NCI-H146 treated with DMSO at 0.1 percent for 48 hours (cell line): ENCODE measurements around the gene SLX4IP.

Source experiments
- DNase-seq: peaks from one replicate; lab custom pipeline; 2025; ENCODE audit not compliant: unreplicated experiment; lab: John Stamatoyannopoulos, UW

The SLX4IP gene

DNA sequence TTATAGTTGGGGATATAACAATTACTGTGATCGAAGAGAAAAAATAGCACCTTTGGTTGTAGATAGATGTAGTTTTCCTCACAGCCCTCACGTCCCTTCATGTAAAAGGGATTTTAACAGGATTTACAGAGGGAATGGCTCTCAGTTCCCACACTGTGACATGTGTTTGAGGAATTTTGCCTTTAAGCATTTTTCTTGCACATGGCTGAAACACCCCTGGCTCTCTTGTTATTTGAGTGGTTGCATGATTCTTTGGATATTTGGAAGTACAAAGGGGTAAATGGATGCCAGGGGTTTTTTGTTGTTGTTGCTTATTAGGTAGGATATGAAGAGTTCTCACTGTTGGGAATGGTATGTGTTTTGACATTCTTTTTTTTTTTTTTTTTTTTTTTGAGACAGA is 190.5 kb downstream of the SLX4IP start:
- no peak for DNase-seq

DNA sequence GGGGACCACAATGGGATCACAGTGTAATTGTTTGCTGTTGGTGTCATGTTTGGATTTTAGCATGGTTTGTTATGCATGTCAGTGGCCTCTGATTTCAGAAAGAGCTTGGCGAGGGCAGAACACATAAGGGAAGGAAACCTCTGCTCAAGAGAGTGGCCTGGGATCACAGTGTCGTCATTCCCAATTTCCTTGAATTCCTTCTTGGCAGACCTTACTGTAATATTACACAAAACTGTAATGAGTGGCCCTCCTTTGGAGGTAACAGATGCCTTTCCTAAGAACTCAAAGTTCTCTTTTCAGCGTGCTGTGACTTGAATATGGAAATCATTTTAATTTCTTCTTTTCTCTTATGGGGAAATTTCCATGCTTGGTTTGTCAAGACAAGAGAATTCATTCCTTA is 191.8 kb downstream of the SLX4IP start:
- no peak for DNase-seq

DNA sequence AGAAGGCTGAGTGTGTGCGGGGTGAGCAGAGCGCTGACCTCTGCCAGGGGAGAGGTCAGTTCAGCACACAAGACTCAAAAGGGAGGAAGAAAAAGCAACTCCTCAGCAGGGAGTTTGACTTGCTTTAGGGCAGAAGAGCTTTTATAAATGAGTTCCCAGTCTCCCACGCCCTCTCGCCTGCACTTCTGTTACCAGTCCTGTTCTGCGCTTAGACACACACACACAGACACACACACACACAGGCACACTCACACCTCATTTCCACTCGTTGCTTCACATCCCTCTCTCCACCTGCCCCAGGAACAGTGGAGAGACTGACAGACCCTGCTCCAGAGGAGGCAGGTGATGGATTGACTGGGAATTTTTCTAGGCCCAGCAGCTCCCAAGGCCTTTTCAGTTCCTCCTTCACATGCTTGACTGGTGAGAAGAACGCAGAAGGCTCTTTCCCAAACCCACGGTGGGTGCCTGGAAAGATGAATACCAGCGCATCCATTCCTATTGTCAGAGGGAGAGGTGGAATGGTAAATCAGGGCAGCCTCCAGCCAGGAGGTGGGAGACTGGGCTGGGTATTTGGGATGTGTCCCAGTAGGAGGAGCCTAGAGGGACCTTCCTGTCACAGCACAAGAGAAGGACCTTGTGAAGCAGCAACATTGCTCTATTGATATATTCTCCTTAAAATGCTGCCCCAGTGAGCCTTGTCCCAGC is 195.0 kb downstream of the SLX4IP start:
- DNase-seq: no peak

DNA sequence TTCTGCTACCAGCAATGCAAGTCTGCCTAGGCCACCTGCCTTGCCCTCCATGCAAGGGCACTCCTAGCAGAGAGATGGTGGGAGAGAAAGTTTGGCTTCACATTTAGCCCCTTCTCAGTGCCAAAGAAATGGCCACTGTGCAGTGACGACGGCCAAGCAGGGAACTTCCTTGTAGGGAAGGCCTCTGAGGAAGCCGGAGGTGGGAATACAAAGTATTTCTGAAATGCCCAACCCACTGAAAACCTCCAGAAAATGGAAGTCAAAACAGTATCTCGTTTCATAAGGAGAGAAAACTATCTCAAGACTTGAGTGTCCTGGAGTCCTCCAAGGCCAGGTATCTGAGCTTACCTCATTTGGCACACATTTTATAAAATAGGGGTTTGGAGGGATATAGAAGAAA is 196.0 kb downstream of the SLX4IP start:
- no peak for DNase-seq

DNA sequence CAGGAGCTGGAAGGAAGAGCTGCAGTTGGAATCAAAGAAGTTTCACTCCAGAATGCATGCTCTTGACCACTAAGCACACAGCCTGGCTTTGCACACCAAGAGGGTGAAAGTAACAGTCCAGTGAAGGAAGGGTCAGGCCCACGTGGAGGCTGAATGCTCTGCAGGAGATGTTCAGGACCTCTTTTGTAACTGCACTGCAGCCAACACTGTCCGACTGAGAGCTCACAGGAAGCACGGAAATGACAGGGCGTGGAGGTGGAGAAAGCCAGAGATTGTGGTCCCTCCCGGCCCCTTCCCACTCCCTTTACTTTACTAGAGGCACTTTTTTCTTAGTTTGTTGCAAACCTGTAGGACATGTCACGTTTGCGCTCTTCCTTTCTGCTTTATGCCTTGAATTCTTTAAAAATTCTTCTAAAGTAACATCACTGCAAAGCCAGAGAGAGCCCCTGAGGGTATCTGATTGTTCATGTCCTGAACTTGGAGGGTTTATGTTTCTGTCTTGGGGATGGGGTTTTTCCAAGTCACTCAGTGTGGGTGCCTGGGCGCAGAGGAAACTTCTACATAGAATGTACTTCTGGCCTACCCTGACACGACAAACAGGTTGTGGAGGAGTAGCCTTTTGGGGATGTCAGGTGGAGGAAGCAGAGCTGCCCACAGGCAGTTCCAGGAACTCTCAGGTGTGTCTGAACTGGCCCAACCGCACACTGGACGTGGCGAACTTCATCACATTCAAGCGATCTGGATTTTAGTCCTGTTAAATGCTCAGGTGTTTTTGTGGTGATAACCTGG is 197.8 kb downstream of the SLX4IP start:
- DNase-seq: no peak

DNA sequence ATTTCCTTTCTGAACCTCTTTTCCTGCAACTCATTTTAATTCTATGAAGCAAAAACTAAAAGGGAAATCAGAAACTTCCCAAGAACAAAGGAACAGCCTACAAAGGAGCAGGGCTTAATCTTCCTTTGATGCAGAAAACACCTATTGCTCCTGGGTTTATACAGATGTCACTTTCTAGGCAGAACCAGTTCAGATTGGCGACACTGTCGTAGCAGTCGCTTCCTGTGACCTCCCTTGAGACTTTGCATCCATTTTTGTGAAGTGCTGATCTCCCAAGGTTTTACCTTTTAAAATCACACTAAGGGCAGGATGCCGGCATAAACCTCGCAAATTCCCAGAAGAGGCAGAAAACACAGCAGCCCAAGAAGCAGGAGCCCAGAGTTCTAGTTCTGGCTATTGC is 198.6 kb downstream of the SLX4IP start:
- no peak for DNase-seq

DNA sequence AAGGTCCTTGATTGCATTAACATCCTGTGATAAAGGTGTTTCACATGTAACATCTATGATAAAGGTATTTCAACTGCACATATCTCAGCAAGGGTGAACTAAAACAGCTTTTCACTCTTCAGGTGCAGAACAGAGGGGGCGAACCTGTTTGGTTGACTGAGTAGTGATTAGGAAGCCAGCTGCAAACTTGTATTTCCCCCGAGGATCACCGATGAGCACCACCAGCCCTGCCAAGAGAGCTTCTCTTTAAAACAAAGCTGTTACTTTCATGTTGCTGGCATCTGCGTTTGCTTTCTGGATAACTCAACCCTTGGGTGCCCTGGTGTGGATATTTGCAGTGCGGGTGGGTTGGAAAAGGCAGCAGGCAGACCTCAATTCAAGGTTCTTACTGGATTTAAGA is 199.1 kb downstream of the SLX4IP start:
- DNase-seq: no peak

DNA sequence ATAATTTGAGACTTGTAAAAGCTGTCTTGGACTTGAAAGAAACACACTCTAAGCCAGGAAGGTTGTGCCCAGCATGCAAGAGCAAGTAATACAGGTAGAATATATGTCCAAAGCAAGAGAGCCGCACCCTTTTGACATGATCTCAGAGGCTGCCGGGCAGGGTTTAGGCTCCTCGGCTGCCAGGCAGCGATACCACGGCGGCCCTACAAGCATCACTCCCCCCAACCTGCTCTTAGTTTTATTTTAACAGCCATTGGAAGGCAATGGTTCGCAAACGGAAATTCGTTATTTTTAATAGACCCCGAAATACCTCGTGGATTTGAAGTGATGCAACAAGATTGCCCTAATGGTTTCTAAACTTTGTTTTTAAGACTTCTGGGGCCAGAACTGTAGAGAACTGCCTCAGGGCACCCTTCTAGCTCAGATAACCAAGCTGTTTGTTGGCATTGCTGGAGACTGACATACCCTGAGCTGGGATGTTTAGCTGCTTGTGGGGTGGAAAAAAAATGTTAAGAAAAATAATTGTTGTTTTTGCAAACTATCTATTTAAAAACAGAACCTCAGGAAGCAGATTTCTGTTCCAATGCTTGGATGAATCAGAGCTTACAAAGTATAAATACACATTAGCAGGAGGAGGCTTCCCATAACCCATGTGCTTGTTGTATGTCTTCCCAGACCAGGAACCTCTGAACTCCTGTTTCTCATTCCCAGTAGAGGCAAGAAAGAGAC is 199.7 kb downstream of the SLX4IP start:
- DNase-seq: no peak

DNA sequence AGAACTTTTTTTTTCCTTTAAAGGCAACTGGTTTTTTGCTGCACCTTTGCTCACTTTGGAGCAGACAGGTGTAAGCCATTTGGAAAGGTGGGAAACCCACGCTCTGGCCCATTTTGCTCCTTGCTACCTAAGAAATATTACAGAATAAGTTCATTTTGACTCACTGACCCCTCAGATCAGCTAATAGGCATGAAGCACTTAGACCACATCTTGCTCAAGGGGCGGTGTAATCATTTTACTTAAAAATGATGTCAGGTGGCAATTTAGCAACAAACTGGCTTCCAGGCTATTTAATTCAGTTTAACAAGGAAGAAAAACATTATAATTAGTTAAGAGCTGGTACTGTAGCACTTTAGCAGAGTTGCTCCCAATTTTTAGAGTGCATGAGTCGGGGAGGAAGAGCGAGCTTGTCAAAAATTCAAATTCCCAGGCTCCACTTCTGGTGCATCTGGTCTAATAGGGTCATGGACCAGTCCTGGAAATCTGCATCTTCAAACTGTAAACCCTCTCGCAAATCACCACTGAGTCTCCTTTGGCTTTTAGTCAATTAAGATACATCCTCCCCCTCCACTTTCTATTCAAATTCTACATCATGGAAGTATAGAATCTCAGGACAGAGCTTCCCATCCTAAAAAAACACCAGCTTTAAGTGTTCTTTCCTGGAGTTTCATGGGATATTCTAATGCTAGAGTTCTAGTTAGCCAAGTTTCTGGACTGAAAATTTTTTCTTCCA is 200.5 kb downstream of the SLX4IP start:
- DNase-seq: no peak

DNA sequence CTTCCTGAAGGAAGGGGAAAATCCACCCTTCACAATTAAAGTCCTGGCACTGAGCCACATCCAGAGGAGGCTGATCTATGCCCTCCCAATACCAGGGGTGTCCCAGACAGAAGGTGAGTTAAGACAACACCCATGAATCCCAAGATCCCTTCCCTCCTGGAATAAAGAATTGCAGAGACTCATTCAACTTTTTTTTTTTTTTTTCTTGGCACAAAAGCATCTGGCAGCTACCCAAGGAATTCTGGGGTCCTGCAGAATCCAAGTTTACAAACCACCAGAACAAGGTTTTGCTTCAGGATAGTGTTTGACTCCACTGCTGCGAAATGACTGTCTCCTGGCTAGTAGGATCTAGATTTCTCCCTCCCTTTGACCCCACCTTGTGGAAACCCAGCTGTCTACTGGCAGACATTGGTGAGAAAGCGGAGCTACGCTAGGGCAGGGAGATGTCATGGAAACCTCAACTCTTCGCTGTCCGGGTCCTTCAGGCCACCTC is 201.3 kb downstream of the SLX4IP start:
- no peak for DNase-seq

DNA sequence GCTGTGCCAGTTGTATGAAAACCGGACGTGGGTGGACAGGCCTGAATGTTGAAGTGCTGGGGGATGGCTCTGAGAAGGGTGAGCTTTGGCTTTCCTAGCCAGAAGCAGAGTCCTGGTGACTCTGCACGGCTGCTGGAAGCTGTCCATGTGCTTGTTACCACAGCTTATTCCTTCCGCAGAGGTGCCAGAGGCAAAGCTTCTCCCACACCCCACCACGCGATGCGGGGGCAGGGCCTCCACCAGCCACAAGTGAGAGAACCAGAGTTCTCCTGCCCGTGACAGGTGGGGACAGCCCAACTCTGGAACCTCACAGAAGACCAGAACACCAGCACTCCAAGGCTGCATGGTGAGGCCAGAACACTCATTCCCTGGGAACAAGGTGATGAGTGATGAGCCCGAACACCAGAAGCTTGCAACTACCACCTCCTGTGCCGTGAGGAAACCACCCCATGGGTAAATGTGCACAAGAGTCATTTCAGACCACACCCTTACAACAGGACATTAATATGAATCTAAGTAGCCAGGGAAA is 202.0 kb downstream of the SLX4IP start:
- DNase-seq: no peak

DNA sequence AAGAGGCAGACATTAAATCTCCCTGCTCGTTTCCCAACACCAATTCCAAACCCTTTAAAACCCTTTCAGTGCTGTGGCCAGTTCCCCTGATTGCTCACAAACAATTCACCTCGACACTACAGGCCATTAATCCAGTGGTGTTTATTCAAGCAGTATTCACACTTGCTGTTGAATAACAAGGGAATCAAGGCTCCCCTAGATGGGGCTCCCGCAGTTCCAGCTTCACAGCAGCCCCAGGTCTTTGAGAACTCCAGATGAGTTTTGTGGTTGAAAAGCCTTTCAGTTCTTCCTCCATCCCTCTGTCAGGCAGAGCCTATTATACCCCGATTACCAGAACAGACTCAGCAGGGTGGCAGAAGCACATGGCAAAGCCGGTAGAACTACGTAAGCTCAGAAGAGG is 202.5 kb downstream of the SLX4IP start:
- DNase-seq: no peak

DNA sequence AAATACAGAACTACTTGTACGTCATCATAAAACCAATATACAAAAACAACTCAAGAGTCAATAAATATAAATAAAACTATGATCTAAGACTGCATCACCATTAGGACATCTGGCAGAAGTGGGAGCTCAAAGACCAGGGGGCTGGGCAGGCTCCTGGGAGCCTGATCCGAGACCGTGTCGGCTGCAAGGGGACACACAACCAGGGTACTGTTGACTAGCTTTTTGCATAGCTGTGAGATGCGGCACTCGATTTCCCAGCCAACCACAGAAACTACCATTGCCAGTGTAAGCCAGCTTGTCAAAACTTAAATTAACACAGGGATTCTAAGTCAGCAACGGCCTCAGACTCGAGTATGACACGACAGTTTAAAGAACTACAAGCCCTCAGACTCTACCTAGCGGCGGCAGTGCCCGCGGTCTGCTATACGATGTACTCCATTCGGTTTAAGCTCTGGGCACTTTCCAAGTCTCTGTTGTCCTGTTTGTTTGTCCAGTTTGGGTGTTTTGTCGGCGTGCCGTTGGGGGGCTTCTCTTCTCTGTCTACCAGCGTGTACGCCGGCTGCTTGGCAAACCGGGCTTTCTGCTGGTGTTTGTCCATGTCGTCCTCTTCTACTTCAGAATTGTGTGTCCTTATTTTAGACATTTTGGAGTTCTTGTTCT is 204.1 kb downstream of the SLX4IP start:
- no peak for DNase-seq

DNA sequence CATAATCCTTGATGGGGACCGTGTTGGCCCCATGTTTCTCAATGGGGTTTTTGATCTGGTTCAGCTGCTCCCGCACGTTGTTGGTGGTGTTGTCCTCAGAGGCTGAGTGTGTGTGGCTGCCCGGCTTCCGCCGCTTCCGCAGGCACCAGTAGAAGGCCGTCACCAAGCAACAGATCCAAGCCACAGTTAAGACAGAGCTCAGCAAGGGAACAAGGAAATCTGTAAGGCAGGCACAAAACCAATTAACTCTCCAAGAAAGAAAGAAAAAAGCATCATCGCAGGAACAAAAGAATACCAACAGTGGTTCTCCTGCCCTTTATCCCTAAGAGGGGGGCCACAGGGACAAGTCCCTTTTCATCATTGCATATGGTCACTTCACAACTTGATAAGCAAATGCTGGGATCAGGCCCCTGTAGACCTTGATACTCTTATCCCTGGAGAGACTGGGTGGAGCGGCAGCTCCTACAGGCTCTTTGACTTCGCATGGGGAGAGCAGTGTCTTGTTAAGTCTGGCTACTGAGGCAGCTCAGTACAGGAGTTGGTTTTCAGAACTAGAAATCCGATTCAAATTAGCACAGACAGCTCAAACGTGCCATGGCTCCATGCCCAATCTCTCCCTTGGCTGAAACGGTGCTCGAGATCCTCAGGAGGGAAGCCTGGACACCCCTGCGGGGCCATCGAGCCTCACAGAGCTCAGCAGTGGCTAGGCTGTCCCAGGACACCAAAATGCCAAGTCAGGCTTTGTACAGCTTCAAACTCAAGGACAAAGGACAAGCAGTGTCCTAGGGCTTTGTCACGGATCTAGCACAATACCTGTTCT is 204.8 kb downstream of the SLX4IP start:
- DNase-seq: no peak

DNA sequence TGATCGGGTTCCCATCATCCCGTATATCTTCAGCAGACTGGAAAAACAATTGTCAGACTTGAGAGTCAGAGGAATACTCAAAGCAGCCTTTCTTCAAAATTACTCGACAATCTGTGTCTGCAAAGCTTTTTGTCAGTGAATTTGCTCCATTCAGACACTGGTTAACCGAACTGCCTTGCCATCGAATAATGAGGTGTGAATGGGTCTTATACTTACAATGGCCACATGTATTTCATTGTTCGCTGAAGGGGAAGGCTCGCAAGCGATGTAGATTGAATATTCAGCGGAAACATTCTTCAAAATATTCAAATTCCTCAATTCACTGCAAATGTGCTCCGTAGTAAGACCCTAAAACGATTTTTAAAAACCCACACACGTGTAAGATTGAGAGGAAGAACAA is 205.8 kb downstream of the SLX4IP start:
- no peak for DNase-seq

DNA sequence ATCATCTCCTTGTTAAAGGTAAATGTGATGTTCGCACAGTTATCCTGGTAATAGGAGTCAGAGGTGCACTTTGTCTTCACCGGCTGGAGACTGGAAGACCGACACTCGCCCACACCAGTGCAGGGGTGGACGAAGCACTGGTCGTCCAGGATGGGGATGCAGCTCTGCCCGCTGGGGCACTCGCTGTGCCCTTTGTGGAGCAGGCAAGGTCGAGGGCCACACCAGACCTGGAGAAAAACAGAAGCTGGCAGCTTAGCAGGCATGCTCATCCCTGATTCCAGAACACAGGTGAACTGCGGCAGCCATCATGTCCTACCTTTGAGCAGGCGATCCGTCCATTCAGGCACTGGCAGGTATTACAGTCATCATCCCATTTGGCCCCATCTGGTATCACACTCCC is 206.4 kb downstream of the SLX4IP start:
- no peak for DNase-seq

DNA sequence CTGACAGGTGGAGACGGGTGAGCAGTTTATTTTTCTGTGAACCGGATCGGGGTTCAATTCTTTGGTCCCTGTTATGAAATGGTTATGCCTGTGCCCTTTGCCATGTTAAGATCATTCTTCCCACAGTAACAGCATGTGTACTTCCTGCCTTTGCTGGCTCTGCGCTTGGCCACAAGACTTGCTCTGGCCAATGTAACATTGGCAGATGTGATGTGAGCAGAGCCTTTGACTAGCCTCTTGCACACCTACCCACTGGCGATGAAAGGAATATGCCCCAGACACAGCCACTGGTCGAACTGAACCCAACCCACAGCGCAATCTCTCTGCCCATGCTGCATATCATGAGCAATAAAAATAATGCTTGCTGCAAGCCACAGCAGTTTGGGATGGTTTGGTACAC is 206.8 kb downstream of the SLX4IP start:
- no peak for DNase-seq

DNA sequence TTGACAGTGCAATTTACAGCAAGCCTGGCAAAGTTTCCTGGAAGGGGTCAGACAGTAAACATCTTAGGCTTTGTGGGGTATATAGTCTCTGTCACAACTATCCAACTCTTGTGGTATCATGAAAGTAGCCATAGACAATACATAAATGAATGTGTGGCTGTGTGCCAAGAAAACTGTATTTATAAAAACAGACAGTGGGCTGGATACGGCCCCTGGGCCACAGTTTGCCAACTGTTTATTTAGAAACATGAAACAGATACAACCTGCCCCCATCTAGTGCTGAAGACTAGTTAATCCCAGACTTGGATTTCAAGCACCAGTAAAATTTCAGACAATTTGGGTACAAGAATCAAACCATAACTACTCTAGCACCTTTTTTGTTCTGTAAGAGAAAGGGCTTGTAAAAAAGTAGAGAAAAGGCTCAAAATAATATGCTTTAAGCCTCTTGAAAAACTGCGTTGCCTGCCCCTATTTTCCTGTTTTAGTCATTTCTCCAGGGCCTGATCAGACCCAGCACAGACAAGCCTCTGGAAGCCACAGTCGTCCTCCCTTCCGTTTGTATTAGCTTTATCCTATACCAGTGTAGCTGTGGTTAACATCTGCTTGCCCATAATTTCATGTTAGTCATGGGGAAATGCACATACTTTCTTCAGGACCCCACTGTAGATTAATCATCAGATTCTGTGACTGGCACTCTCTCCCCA is 207.9 kb downstream of the SLX4IP start:
- no peak for DNase-seq

DNA sequence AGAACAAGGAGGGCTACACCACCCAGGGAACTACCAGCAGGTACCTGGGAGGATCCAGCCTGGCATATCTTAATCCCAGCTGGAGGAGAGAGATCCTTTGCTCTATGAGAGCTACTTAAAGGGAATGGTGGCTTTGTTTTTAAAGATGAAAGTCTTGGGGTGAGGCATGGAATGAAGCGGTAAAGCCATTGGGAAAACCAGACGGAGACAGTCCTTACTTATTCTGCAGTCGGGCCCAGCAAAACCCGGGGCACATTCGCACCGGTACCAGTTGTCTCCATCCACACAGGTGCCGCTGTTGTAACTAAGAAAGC is 208.4 kb downstream of the SLX4IP start:
- no peak for DNase-seq
